Activated effector memory CD4-positive, alpha-beta T cell treated with Interleukin-2 at 50 U/mL for 16 hours (primary cell): ENCODE results near the gene SPOCK2.

ENCODE experiments used
- DNase-seq: peaks from one replicate; pipeline ENCODE4 v3.0.0-alpha.2; 2020

Gene SPOCK2

GRCh38 chr10:72026278-72027111 is 61.9 kb downstream of the SPOCK2 start:
- no peak for DNase-seq

DNA sequence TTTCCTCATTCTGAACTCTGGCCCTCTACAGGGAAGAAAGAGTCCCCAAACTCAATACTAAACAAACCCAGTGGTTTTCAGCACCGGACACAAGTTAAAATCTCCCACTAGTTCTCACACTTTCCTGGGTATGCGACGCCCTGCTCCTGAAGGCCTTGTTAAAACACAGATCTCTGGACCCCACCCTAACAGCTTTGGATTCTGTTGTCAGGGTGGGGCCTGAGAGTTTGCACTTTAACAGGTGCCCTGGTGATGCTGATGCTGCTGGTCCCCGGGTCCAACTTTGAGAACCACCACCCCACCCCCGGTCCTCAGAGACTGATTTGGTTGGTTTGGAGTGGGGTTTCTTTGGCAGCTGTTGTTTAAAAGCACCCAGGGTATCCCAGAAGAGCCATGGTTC is 62.5 kb downstream of the SPOCK2 start:
- DNase-seq = no peak

DNA sequence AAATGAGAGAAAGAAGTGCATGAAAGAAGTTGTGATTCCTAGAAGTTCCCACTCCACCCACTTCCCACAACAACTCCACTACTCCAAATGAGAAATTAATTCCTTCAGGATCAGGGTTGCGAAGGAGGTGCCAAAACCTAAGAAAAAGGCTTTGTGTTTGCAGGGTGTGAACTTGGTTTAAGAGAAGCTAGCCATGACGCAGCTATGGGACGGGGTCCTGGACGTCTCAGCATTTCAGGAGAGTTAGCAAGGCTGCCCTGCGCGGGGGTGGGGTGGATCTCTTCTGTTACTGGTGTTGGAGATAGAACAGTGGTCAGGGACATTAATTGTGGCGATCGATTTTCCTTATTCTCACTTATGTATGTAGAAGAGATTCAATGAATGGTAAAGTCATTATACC is 63.0 kb downstream of the SPOCK2 start:
- DNase-seq = no peak

DNA sequence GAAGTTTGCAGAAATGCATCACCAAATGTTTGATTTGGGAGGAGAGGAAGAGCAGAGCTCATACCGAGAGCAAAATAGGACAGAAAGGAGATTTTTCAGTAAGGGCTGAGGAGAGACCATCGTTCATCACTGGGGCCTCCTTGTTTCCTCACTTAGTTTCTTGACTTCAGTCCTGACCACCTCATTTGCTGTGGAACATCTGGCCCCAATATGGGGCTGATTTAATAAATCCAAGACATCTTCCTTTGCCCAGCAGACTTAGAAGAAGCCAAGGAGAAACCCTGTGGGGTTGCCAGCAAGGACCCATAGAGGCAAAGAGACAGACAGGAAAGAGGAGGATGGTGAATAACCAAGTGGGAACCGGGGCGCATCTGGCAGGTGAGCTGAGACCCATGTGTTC is 63.8 kb downstream of the SPOCK2 start:
- no peak for DNase-seq

DNA sequence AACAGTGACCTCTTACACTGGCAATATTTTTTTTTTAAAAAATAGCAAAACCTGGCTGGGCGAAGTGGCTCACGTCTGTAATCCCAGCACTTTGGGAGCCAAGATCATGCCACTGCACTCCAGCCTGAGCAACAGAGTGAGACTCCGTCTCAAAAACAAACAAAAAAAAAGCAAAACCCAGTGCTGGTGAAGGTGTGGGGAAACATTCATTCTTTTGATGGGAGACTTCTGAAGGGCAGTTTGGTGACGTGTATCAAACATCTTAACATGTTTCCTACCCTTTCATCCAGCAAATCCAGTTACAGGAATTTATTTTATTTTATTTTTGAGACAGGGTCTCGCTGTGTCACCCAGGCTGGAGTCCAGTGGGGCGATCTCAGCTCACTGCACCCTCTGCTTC is 66.1 kb downstream of the SPOCK2 start:
- no peak for DNase-seq

- no peak for DNase-seq
Observed at GRCh38 chr10:72020914-72021809, 67.2 kb downstream of the SPOCK2 start.

DNA sequence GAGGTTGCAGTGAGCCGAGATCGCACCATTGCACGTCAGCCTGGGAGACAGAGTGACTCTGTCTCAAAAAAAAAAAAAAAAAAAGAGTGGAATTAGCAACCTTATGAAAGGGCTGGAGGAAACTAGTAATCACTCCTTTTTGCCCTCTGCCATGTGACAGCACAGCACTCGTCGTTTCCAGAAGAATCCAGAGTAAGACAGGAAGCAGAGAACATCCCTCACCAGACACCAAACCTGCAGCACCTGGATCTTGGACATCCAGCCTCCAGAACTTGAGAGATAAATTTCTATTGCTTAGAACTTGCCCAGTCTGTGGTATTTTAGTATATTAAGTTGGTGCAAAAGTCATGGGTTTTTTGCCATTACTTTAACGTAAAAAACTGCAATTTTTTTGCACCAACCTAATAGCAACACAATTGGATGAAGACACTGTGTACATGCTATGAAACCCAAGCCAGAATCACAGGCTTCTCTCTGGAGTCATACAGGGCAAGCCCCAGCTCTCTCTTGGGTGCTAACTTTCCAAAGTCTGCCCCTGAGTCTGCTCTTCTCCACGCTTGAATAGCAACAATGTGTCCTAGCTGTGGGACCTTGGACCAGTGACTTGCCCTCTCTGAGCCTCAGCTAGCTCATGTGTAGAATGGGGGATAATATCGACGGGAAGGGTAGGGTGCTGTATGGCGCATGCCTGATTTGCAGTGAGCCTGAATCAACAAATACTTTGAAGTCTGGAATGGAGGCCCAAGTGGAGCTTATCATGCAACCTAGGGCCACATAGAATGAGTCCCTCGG is 69.1 kb downstream of the SPOCK2 start:
- no peak for DNase-seq

GRCh38 chr10:72016608-72017300 is 71.6 kb downstream of the SPOCK2 start:
- no peak for DNase-seq

DNA sequence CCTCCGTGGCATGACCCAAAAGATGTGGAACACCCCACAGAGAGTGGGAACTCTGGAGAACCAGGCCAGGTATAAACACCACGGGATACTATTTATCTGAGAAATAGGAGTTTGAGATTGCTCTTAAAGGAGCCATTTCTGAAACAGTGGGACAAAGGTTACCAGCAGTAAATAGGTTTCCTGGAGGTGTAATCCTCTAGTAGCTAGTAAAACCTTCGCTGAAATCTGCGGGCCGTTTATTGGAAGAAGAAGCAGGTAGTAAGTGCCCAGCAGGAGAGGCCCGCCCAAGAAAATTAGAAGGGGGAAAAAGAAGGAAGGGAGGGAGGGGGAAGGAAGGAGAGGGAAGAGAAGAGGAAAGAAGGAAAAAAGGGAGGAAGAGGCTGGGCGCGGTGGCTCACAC is 72.5 kb downstream of the SPOCK2 start:
- DNase-seq = no peak

- DNase-seq = no peak
Observed at GRCh38 chr10:72014785-72015480, 73.4 kb downstream of the SPOCK2 start.

DNA sequence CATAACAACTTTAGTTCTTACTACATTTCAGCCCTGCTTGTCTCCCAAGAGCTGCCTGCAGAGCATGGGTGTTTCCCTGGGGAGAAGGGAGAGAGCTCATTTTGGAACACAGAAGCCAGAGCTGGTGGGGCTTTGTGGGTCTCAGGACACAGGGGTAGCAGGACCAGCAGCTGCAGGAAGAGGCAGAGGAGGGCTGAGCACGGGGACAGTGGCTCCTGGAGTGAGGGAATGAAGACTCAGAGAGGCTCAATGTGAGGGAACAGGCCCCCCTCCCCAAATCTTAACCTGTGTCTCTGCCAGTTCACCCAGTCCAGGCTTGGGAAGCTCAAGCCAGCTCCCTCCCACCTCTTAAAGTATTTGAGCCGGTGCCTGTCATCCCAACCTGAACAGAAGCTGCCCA is 74.2 kb downstream of the SPOCK2 start:
- no peak for DNase-seq

DNA sequence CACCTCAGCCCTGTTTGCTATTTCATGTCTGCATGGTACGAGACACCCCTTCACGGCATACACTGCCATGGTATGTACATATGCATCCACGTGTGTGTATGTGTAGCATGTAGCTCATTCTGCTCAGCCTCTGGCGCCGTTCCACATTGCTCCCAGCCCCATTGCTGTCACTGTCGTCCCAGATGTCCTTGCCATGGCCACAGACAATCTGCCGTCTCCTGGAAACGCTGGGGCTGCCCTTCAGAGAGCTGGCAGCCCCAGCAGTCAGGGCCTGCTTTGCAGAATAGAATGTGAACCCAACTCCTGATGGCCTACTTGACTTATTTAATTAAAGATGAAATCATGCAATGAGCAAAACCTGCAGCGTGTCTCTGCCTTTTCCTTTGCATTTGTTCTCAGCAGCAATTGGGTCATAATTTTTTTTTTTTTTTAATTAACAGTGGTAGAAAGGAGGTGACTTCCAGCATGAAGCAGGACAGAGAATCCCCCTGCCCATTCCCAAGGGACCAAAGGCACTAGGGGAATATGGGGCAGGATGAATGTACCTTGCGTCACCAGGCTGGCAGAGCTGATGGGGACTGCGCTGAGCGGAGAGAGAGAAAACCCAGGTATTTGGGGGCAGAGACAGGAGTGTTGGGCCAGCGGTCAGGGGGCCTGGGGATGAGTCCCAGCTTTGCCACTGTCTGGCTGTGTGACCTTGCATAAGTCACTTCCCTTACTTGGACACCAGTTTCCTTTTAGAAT is 75.0 kb downstream of the SPOCK2 start:
- DNase-seq = no peak

DNA sequence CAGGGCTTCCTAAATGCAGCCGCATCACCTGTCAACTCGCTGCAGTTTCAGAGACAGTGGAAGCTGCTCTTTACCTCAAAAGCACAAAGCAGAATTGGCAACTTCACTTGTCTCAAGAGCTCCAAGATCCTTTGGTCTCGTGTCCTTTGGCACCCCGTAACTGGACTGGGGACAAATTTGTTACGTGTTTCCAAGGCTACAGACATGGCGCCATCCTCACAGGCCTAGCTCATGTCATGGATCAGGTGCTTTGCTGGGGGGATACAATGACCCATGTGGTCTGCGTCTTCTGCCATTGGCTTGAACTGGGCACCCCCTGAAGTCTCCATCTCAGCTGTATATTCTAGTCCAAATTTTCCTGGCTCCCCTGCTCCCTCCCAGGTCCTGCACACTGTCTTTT is 75.6 kb downstream of the SPOCK2 start:
- no peak for DNase-seq

- no peak for DNase-seq
Observed at GRCh38 chr10:72011976-72012512, 76.3 kb downstream of the SPOCK2 start.

DNA sequence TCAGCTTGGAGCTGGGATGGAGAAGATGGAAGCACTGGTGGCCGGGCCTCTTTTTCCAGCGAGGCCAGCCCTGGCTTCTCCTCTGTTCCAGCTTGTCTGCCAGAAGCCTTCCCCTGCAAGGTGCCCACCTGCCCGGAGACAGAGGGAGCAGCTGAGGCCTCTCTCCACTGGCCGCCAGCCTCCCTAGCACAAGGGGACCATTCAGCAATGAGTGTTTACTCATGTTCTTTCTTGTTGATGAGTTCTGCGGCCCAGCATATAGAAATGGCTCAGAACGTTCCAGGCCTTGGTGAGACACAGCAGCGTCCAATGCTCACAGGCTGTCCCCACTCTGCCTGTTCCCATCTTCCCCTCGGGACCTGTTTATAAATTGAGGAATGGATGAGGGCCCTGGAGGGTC is 76.9 kb downstream of the SPOCK2 start:
- DNase-seq = no peak

- no peak for DNase-seq
Observed at GRCh38 chr10:72011016-72011415, 77.3 kb downstream of the SPOCK2 start.

DNA sequence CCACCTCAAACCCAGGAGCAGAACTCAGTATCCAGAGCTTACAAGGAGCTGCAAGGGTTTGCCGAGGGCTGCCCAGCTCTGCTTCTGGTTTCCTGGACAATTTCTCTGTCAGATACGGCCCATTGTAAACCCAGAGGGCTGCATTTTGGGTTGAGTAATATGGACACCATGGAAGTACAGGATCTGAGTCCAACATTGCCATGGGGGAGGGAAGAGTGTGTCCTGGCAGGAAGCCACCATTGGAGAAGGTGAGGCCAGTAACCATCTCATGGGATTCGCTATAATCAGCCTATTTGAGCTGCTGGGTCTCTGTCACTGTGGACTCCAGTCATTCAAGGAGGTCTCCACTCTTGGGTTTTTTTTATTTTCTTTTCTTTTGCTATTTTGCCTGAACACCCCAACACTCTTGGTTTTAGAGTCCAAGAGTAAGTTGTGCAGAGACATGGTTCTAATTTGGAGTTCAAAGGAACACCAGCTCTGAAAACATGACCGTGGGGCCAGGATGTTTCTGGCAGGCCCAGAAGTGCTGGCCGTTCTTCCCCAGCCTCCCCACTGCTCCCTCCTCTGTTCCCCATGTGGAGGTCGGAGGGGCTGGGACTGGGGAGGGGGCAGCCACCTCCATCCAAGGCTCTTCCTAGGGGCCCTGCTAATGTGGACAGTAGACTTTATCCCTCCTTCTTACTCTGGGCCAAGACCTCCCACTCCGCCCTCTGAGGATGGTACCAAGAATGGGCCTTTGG is 77.9 kb downstream of the SPOCK2 start:
- no peak for DNase-seq

DNA sequence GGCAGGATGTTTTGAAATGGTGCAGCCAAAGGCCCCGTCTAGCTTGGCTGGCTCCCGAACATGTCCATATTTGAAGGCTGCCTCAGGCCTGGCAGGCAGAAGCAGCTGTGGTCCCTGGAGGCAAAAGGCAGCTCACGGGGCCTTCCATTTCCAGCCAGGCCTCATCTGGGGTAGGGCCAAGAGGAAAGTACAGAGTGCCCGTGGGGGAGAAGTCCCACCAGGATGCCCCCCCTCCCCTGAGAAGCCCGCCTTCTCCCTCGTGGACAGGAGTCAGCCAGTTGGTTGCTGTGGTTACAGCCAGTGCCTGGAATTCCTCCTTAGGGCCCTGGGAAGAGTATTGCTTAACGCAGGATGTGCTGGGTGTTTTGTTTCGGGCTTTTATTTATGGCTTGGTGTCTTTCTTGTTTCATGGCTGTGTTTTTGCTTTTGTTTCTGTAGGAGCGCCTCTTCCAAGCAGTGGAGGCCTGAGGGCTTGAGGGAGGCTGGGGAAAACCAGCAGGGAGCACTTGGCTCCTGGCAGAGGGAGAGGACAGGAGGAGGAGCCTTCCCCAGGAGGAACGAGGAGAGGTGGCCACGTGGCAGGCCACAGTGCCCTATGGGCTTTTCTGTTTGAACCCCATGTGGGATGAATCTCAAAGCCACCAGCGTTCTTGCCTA is 78.8 kb downstream of the SPOCK2 start:
- DNase-seq = no peak

DNA sequence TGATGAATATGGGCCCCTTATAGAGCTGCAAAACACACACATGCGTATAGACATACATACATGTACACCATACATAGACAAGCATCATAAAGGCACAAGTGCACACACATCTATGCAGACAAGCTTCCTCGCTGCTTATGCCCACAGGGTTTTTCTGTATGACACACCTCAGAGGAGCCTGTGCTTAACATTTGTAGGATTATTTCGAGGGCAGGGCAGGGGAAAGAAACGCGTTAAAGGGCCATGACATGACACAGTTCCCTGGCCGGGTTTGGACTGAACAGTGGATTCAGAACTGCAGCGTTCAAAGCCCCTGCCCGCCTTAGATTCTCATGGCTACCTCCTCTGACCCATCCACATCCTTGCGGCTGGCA is 79.3 kb downstream of the SPOCK2 start:
- no peak for DNase-seq
